ENCODE results near the gene RRP8. TPM values are rescaled to one million over a fixed set of nuclear protein-coding genes. Genes with fewer than 3 reads are reported as not detected.

Gene RRP8
- total and polyA plus RNA-seq, 2 donors: 14.2 to 24.8 TPM

- DNase-seq (ENCODE audit: extremely low spot score): no peak
- Histone ChIP-seq H3K27ac (ENCODE audit: low read depth) (no peak overlapping the region), H3K4me1 (ENCODE audit: insufficient read depth) (no peaks in the 10 kb centered on the region), H3K4me3 (ENCODE audit: low read depth, low read length) (no peak overlapping the region), H3K36me3 (ENCODE audit: insufficient read depth) (no peaks in the 10 kb centered on the region)
- WGBS: 89% methylated on average over 14 of the region's 14 CpGs
These were observed 13.3 kb upstream of the RRP8 start for GRCh38 chr11:6616596-6617250.

DNA sequence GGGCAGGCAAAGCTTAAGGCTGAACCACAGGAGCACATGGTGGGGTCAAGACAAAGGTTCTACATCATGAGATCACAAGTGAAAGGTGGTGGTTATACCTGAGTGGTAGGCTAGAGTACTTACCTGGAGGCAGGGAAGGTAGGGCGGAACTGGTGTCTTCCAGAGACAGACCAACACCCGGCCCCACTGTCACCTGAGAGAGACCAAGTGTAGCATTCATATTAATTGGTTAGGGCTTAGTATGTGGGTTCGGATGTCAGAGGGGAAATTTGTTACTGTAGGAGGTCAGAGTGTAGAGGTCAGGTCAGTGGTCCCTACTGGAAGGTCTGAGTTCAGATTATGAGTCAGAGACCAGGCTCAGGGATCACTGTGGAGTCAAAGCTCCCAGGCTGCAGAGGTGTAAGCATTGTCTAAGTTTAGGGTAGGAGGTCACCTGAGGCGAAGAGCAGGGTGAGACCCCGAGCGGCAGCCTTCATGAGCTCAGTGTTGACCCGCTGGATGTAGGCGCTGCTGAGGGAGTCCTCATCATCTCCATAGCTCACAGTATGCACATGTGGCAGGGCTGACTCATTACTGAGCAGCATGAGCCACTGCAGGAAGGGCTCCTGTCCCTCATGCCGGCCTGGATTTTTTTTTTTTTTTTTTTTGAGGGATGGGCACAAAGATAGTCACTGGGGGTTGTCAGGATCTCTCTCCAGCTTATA, 12.6 kb upstream of the RRP8 start:
- Histone ChIP-seq H3K36me3 (ENCODE audit: insufficient read depth) (no peaks in the 10 kb centered on the region), H3K4me1 (ENCODE audit: insufficient read depth) (no peaks in the 10 kb centered on the region), H3K4me3 (ENCODE audit: low read depth, low read length) (no peak overlapping the region), H3K27ac (ENCODE audit: low read depth) (no peak overlapping the region)
- WGBS: 93% methylated on average over 9 of the region's 9 CpGs
- DNase-seq (ENCODE audit: extremely low spot score): no peak

DNA sequence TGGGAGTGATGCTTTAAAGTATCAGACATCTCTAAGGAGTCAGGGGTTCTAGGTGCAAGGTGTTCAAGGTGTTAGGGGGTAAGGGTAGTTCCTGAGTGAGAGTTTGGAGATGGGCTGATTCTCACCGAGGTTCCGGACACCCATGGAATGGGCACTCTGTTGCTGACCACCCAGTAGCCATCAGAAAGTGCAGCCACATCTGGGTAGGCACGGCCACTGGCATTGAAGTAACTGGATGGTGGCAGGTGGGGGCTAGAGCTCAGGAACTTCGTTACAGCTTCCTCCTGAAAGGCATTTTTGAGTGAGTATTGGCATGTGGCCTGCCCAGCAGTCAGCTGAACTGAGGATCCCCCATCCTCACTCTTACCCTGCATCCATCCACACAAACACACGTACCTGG, 11.6 kb upstream of the RRP8 start:
- 95% methylated on average over 5 of the region's 5 CpGs for whole genome bisulfite sequencing
- Histone ChIP-seq H3K27ac (ENCODE audit: low read depth) (no peak overlapping the region), H3K4me3 (ENCODE audit: low read depth, low read length) (no peak overlapping the region), H3K36me3 (ENCODE audit: insufficient read depth) (peaks cover 2% of the 10 kb centered on the region), H3K4me1 (ENCODE audit: insufficient read depth) (no peaks in the 10 kb centered on the region)
- DNase-seq (ENCODE audit: extremely low spot score): no peak

GRCh38 chr11:6614446-6614845, 11.0 kb upstream of the RRP8 start:
- no peaks in the 10 kb centered on the region for H3K4me1 ChIP-seq (ENCODE audit: insufficient read depth)
- peaks cover 2% of the 10 kb centered on the region for H3K36me3 ChIP-seq (ENCODE audit: insufficient read depth)
- 80% methylated on average over 2 of the region's 2 CpGs for WGBS
- H3K4me3 ChIP-seq (ENCODE audit: low read depth, low read length): no peak overlapping the region
- no peak overlapping the region for H3K27ac ChIP-seq (ENCODE audit: low read depth)
- DNase-seq (ENCODE audit: extremely low spot score): no peak

DNA sequence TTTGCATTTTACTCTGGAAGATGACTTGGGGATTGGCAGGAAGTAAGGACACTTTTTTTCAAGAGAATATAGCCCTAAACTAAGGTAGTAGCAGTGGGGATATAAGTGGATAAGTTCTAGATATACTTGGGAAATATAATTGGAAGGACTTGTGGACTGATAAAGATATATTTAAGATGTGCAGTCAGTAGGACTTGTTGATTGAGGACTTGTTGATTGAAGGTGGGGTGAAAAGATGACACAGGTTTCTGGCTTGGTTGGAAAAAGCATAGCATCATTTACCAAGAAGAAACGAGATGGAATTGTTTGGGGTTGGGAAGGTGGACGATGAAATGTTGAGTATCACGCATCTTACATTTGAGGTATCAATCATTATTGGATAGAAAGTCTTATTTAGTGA, 10.1 kb upstream of the RRP8 start:
- H3K4me3 ChIP-seq (ENCODE audit: low read depth, low read length): no peak overlapping the region
- DNase-seq (ENCODE audit: extremely low spot score): no peak
- H3K36me3 ChIP-seq (ENCODE audit: insufficient read depth): peaks cover 2% of the 10 kb centered on the region
- 90% methylated on average over 3 of the region's 3 CpGs for WGBS
- H3K27ac ChIP-seq (ENCODE audit: low read depth): no peak overlapping the region
- no peaks in the 10 kb centered on the region for H3K4me1 ChIP-seq (ENCODE audit: insufficient read depth)

GRCh38 chr11:6612213-6613041, 9.0 kb upstream of the RRP8 start, which contains the start of gene TAF10:
Gene TAF10, minus strand, starts transcription at chr11:6612216. Its CDS starts 27 bp downstream, at chr11:6612189.
- Histone ChIP-seq H3K4me3 (ENCODE audit: low read depth, low read length) (peak within 1 kb of the TSS; percentile 93), H3K27ac (ENCODE audit: low read depth) (peak within 1 kb of the TSS; percentile 98), H3K4me1 (ENCODE audit: insufficient read depth) (no peaks in the 10 kb centered on the region), H3K36me3 (ENCODE audit: insufficient read depth) (peaks cover 2% of the 10 kb centered on the region)
- WGBS: under 1% methylated on average over 51 of the region's 51 CpGs
- peak; percentile 91 for DNase-seq (ENCODE audit: extremely low spot score)

DNA sequence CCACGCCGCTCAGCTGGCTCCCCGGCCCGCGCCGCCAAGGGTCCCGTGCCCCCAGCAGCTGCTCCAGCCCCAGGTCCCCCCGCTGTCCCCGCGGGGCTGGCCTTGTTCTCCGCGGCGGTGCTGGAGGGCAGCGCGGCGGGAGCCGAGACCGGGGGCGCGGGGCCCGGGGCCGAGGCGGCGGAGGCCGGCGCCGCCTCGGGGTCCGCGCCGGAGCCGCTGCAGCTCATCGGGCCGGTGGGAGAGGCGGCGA, 8.5 kb upstream of the RRP8 start:
- peak overlapping the region; percentile 98 for H3K27ac ChIP-seq (ENCODE audit: low read depth)
- peaks cover 2% of the 10 kb centered on the region for H3K36me3 ChIP-seq (ENCODE audit: insufficient read depth)
- no peaks in the 10 kb centered on the region for H3K4me1 ChIP-seq (ENCODE audit: insufficient read depth)
- under 1% methylated on average over 36 of the region's 36 CpGs for WGBS
- no peak for DNase-seq (ENCODE audit: extremely low spot score)
- peak overlapping the region; percentile 93 for H3K4me3 ChIP-seq (ENCODE audit: low read depth, low read length)

- peak overlapping the region; percentile 98 for H3K27ac ChIP-seq (ENCODE audit: low read depth)
- DNase-seq (ENCODE audit: extremely low spot score): no peak
- peak overlapping the region; percentile 93 for H3K4me3 ChIP-seq (ENCODE audit: low read depth, low read length)
- 10% methylated on average over 39 of the region's 39 CpGs for WGBS
- peaks cover 2% of the 10 kb centered on the region for H3K36me3 ChIP-seq (ENCODE audit: insufficient read depth)
- no peaks in the 10 kb centered on the region for H3K4me1 ChIP-seq (ENCODE audit: insufficient read depth)
These were observed 7.9 kb upstream of the RRP8 start for GRCh38 chr11:6611092-6611962.

- no peaks in the 10 kb centered on the region for H3K4me1 ChIP-seq (ENCODE audit: insufficient read depth)
- WGBS: 83% methylated on average over 6 of the region's 6 CpGs
- no peak for DNase-seq (ENCODE audit: extremely low spot score)
- H3K27ac ChIP-seq (ENCODE audit: low read depth): no peak overlapping the region
- H3K4me3 ChIP-seq (ENCODE audit: low read depth, low read length): no peak overlapping the region
- H3K36me3 ChIP-seq (ENCODE audit: insufficient read depth): peaks cover 2% of the 10 kb centered on the region
These were observed 7.2 kb upstream of the RRP8 start for GRCh38 chr11:6610591-6610990.

- H3K4me1 ChIP-seq (ENCODE audit: insufficient read depth): no peaks in the 10 kb centered on the region
- no peak overlapping the region for H3K4me3 ChIP-seq (ENCODE audit: low read depth, low read length)
- DNase-seq (ENCODE audit: extremely low spot score): no peak
- 71% methylated on average over 8 of the region's 8 CpGs for WGBS
- no peak overlapping the region for H3K27ac ChIP-seq (ENCODE audit: low read depth)
- peaks cover 2% of the 10 kb centered on the region for H3K36me3 ChIP-seq (ENCODE audit: insufficient read depth)
These were observed 6.1 kb upstream of the RRP8 start for GRCh38 chr11:6609502-6610015.

DNA sequence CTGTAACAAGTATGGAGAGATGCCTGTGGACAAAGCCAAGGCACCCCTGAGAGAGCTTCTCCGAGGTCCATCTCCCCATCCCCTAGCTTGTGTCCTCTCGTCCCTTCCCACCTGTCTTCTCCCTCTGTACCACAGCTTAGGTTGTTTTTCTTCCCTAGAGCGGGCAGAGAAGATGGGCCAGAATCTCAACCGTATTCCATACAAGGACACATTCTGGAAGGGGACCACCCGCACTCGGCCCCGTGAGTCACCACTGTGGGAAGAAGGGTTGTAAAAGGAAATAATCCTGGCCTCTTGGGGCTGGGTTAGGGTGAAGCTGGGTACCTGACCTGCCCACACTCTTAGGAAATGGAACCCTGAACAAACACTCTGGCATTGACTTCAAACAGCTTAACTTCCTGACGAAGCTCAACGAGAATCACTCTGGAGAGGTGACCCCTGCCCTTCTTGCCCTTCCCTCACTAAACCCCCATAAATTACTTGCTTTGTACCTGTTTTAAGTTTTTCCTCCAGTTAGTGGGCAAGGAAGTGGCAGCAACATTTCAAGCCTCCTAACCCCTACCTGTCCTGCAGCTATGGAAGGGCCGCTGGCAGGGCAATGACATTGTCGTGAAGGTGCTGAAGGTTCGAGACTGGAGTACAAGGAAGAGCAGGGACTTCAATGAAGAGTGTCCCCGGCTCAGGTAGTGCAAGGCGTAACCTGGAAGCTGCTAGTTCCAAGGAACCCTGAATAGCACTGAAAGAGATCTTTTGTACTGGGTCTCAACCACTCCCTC, 5.5 kb upstream of the RRP8 start:
- WGBS: 69% methylated on average over 14 of the region's 14 CpGs
- no peak overlapping the region for H3K27ac ChIP-seq (ENCODE audit: low read depth)
- no peaks in the 10 kb centered on the region for H3K4me1 ChIP-seq (ENCODE audit: insufficient read depth)
- no peak for DNase-seq (ENCODE audit: extremely low spot score)
- H3K36me3 ChIP-seq (ENCODE audit: insufficient read depth): peaks cover 2% of the 10 kb centered on the region
- no peak overlapping the region for H3K4me3 ChIP-seq (ENCODE audit: low read depth, low read length)

DNA sequence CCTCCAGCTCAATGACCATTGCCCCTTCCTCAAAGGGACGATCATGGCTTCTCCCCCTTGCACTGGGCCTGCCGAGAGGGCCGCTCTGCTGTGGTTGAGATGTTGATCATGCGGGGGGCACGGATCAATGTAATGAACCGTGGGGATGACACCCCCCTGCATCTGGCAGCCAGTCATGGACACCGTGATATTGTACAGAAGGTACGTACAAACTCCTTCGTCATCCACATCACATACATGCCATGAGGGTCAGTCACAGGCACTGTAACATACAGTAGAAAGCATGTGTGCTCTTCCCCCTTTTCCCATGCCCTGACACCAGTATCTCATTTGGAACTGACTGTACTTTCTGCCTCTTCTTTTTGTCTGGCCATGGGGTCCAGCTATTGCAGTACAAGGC, 4.6 kb upstream of the RRP8 start:
- 86% methylated on average over 9 of the region's 9 CpGs for WGBS
- no peak for DNase-seq (ENCODE audit: extremely low spot score)
- Histone ChIP-seq H3K27ac (ENCODE audit: low read depth) (no peak overlapping the region), H3K36me3 (ENCODE audit: insufficient read depth) (peaks cover 2% of the 10 kb centered on the region), H3K4me3 (ENCODE audit: low read depth, low read length) (no peak overlapping the region), H3K4me1 (ENCODE audit: insufficient read depth) (no peaks in the 10 kb centered on the region)

Data from urinary bladder (tissue), 4 donors.